ENCODE data around the gene CCDC40.

DNA sequence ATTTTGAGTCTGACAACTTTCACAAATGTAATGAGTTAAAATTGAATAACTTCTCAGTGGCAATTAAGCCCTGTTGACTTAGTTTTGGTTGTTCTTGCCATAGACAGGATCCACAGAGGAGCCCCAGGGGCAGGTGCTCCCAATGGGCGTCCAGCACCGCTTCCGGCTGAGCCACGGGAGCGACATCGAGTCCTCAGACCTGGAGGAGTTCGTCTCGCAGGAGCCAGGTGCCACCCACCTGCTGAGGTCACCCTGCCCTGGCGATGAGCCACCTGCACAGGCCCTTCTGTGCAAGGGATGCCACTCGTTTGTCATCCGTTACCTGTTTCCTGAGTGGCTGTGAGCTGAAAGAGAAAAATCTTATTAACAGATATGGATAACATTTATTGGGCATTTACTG is 10.7 kb downstream of the CCDC40 start:
- TF ChIP-seq, protein P1, sequence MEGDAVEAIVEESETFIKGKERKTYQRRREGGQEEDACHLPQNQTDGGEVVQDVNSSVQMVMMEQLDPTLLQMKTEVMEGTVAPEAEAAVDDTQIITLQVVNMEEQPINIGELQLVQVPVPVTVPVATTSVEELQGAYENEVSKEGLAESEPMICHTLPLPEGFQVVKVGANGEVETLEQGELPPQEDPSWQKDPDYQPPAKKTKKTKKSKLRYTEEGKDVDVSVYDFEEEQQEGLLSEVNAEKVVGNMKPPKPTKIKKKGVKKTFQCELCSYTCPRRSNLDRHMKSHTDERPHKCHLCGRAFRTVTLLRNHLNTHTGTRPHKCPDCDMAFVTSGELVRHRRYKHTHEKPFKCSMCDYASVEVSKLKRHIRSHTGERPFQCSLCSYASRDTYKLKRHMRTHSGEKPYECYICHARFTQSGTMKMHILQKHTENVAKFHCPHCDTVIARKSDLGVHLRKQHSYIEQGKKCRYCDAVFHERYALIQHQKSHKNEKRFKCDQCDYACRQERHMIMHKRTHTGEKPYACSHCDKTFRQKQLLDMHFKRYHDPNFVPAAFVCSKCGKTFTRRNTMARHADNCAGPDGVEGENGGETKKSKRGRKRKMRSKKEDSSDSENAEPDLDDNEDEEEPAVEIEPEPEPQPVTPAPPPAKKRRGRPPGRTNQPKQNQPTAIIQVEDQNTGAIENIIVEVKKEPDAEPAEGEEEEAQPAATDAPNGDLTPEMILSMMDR (IDR thresholded peaks at IDR 0.05): no peak
- no peak for TF ChIP-seq POLR2A (IDR thresholded peaks at IDR 0.05)

Measured in thyroid gland (tissue), 4 donors.